HCT116 (cell line): ENCODE results near the gene DDX18. TPM values are rescaled to one million over a fixed set of nuclear protein-coding genes. Genes with fewer than 3 reads are reported as not detected.

Experiments
- total RNA-seq: library from RNA; stranded (reverse); gene quantifications from one replicate; pipeline ENCODE4 v1.2.1, GENCODE V29; 2021; ENCODE audit not compliant: unreplicated experiment

Gene DDX18
- total RNA-seq, 1 experiment from 2014 or later, result 99.7 TPM

Other genes with a start within 250 kb of the DDX18 start
- gene CCDC93, start 199.4 kb downstream of the DDX18 start, total RNA-seq, result 18.7 TPM